SJCRH30 (cell line): ENCODE results near the gene EBF4. TPM values are rescaled to one million over a fixed set of nuclear protein-coding genes. Genes with fewer than 3 reads are reported as not detected.
"Not testable (repeated sequence)": the region's sequence is repeated elsewhere in the genome, so short reads cannot be mapped to it uniquely, and the experiment has no call there.

Source experiments
- DNase-seq, 2 experiments: peaks; one replicate each; pipeline ENCODE4 v3.0.0-alpha.2; 2015 to 2020
- H3K27ac ChIP-seq: fragments of 250-450 bp; sonication (Bioruptor Pico); 2 replicates; pipeline ENCODE4 v1.5.1; 2020; ENCODE audit warnings: mild to moderate bottlenecking, moderate library complexity
- H3K27me3 ChIP-seq: fragments of 250-450 bp; sonication (Bioruptor Pico); 2 replicates; pipeline ENCODE4 v1.5.1; 2020; ENCODE audit warnings: mild to moderate bottlenecking, moderate library complexity
- H3K36me3 ChIP-seq: fragments of 250-450 bp; sonication (Bioruptor Pico); 2 replicates; pipeline ENCODE4 v1.5.1; 2020; ENCODE audit warnings: mild to moderate bottlenecking, moderate library complexity
- H3K4me1 ChIP-seq: fragments of 250-450 bp; sonication (Bioruptor Pico); 2 replicates; pipeline ENCODE4 v1.5.1; 2020; ENCODE audit warnings: mild to moderate bottlenecking, moderate library complexity
- H3K4me3 ChIP-seq: fragments of 250-450 bp; sonication (Bioruptor Pico); 2 replicates; pipeline ENCODE4 v1.5.1; 2020; ENCODE audit warnings: mild to moderate bottlenecking, moderate library complexity
- H3K9me3 ChIP-seq: fragments of 250-450 bp; sonication (Bioruptor Pico); replicated peaks from 2 replicates; pipeline ENCODE4 v1.5.1; 2020; ENCODE audit warnings: mild to moderate bottlenecking, moderate library complexity
- total RNA-seq: library from RNA; depleted of rRNA; stranded (reverse); fragments of >200 nt; shearing (Covaris generic); gene quantifications from 2 replicates; pipeline ENCODE4 v1.2.3, GENCODE V29; 2014

EBF4 gene
- total RNA-seq, 1 experiment from 2014 or later = 5.2 TPM

GRCh38 chr20:2760297-2760951 is 67.8 kb downstream of the EBF4 start:
- Histone ChIP-seq H3K4me1 (peaks cover 22% of the 10 kb centered on the region), H3K4me3 (no peak overlapping the region), H3K36me3 (no peaks in the 10 kb centered on the region), H3K9me3 (no peaks in the 10 kb centered on the region), H3K27ac (no peak overlapping the region), H3K27me3 (no peaks in the 10 kb centered on the region)
- no peak for DNase-seq

DNA sequence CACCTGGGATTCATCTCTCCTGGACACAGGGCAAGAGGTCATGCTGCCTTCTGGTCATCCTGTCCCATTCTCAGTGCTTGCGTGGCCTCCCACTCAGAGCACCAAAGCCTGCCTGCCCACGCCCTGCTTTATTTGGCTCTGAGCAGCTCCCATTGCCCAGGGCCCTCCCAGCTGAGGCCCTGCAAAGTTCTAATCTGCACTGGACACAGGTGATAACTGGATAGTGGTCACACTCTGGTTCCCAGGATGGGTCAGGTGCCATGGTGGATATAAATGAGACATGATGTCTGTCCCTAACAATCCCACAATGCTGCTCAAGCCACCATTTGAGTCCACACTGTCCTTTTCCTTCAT is 68.3 kb downstream of the EBF4 start:
- H3K36me3 ChIP-seq = no peaks in the 10 kb centered on the region
- no peak overlapping the region for H3K4me3 ChIP-seq

GRCh38 chr20:2761885-2762284 is 69.3 kb downstream of the EBF4 start:
- no peaks in the 10 kb centered on the region for H3K9me3 ChIP-seq
- peaks cover 22% of the 10 kb centered on the region for H3K4me1 ChIP-seq
- no peak for DNase-seq
- H3K4me3 ChIP-seq = no peak overlapping the region
- no peaks in the 10 kb centered on the region for H3K36me3 ChIP-seq
- H3K27ac ChIP-seq = no peak overlapping the region
- no peaks in the 10 kb centered on the region for H3K27me3 ChIP-seq

More for the DNA sequence above, 68.3 kb downstream of the EBF4 start:
- no peaks in the 10 kb centered on the region for H3K9me3 ChIP-seq
- peaks cover 22% of the 10 kb centered on the region for H3K4me1 ChIP-seq
- no peaks in the 10 kb centered on the region for H3K27me3 ChIP-seq
- no peak overlapping the region for H3K27ac ChIP-seq
- DNase-seq = no peak

DNA sequence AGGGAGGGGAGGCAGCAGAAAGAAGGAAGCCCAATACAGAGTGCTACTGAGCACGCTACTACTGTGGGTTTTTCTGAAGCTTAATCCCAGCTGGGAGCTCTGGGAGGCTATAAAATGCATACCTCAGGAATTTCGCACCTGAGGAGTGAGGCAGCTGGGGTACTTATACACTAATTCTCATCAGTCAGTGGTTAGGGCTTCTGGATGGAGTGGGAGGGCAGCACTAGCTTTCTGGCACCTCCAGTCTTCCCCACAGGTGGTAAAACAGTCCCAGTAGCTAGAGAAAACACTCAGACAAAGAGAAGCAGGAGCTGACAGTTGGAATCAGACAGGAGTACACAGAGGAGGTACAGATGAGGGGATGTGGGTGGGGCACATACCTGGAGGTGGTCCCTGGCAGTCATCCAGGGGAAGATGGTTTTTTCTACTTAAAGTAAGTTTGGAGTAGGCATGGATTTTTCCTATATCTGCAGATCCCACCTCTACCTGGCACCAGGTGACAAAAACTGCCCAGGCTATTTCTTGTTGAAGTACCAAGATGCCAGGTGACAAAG is 70.1 kb downstream of the EBF4 start:
- H3K36me3 ChIP-seq = no peaks in the 10 kb centered on the region
- no peak for DNase-seq
- H3K27me3 ChIP-seq = no peaks in the 10 kb centered on the region
- H3K4me1 ChIP-seq = peaks cover 22% of the 10 kb centered on the region
- no peak overlapping the region for H3K4me3 ChIP-seq
- no peaks in the 10 kb centered on the region for H3K9me3 ChIP-seq
- H3K27ac ChIP-seq = no peak overlapping the region

GRCh38 chr20:2763186-2763585 is 70.6 kb downstream of the EBF4 start:
- peaks cover 22% of the 10 kb centered on the region for H3K4me1 ChIP-seq
- H3K27me3 ChIP-seq = no peaks in the 10 kb centered on the region
- H3K9me3 ChIP-seq = no peaks in the 10 kb centered on the region
- H3K27ac ChIP-seq = no peak overlapping the region
- no peak overlapping the region for H3K4me3 ChIP-seq
- no peaks in the 10 kb centered on the region for H3K36me3 ChIP-seq
- DNase-seq = no peak

DNA sequence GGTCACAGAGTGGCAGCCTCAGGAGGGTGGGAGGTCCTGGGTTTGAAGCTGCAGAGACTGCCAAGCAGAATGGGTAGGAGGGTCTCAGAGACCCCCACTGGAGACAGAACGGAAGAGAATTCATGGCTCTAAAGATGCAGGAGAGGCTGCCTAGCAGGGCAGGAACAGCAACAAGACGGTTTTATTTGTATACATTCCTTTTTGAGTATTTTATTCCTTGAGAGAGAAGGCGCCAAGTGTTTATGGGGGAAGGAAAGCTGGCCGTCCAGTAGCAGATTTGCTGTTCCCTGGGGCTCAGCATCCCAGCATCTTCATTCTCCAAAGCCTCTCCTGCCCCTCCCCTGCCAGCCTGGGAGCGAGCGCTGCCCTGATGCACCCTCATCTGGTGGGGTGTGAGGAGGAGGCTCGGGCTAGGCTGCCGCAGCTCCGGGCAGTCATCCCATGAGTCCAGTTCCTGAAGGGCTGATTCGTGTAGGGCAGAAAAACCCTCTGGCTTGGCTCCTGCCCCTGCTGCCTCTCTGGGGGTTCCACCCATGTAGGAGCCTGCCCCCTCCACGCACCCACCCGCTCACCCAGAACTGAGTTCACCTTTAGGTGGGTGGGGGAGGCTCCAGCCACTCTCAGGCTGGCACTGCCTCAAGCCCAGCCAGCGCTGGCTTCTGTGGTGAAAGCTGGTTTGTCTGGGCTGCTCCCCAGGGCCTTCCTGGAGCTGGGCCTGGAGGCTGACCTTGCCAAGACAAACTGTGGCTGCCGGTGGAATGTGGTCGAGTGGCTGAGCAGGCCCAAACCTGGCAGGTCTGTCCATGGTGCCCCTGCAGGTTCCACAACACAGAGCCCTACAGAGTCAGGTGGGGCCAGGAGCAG is 75.4 kb downstream of the EBF4 start:
- Histone ChIP-seq H3K36me3 (no peaks in the 10 kb centered on the region), H3K4me3 (no peak overlapping the region), H3K27ac (no peak overlapping the region), H3K27me3 (no peaks in the 10 kb centered on the region), H3K4me1 (peaks cover 3% of the 10 kb centered on the region; the same call in 1 of the 2 replicates), H3K9me3 (no peaks in the 10 kb centered on the region)
- no peak for DNase-seq

DNA sequence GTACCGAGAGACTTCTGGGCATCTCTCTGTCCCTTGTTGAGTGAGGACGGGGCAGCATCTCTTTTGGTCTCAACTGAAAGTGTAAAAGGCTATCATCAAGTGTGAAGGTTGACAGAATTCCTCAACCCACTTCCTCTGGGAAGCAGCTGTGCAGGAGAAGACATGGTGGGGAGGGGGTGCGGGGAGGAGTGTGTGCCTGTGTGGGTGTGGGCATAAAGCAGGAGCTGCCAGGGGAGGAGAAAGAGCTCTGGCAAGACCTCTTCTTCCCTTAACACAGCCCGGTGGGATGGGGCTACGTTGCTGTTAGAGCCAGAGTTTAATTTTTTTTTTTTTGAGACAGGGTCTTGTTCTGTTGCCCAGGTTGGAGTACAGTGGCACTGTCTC is 76.0 kb downstream of the EBF4 start:
- no peak overlapping the region for H3K4me3 ChIP-seq
- no peak overlapping the region for H3K27ac ChIP-seq
- H3K4me1 ChIP-seq = peaks cover 3% of the 10 kb centered on the region; the same call in 1 of the 2 replicates
- no peaks in the 10 kb centered on the region for H3K27me3 ChIP-seq
- no peak for DNase-seq
- no peaks in the 10 kb centered on the region for H3K36me3 ChIP-seq
- no peaks in the 10 kb centered on the region for H3K9me3 ChIP-seq

- not testable (repeated sequence) for H3K27me3 ChIP-seq, H3K27ac ChIP-seq, H3K36me3 ChIP-seq, H3K4me1 ChIP-seq, H3K9me3 ChIP-seq, DNase-seq, H3K4me3 ChIP-seq
These were observed 77.5 kb downstream of the EBF4 start for GRCh38 chr20:2770091-2770490.

- H3K27ac ChIP-seq = no peak overlapping the region
- DNase-seq = peak; percentile 51 to 67
- no peaks in the 10 kb centered on the region for H3K9me3 ChIP-seq
- peak overlapping the region; percentile 27 for H3K4me3 ChIP-seq
- no peaks in the 10 kb centered on the region for H3K27me3 ChIP-seq
- no peaks in the 10 kb centered on the region for H3K36me3 ChIP-seq
- peaks cover 3% of the 10 kb centered on the region; the same call in 1 of the 2 replicates for H3K4me1 ChIP-seq
These were observed 79.1 kb downstream of the EBF4 start for GRCh38 chr20:2771631-2772080.

DNA sequence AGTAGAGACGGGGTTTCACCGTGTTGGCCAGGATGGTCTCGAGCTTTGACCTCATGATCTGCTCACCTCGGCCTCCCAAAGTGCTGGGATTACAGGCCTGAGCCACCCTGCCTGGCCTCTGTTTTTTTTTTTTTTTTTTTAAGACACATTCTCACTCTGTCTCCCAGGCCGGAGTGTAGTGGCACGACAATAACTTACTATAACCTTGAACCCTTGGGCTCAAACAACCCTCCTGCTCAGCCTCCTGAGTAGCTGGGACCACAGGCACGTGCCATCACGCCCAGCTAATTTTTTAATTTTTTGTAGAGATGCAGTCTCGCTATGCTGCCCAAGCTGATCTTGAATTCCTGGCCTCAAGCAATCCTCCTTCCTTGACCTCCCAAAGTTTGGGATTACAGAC is 81.2 kb downstream of the EBF4 start:
- Histone ChIP-seq H3K9me3 (no peaks in the 10 kb centered on the region), H3K36me3 (no peaks in the 10 kb centered on the region), H3K4me3 (no peak overlapping the region), H3K4me1 (peaks cover 3% of the 10 kb centered on the region; the same call in 1 of the 2 replicates), H3K27ac (no peak overlapping the region), H3K27me3 (no peaks in the 10 kb centered on the region)
- DNase-seq = no peak

- Histone ChIP-seq H3K4me3 (no peak overlapping the region), H3K4me1 (peaks cover 3% of the 10 kb centered on the region; the same call in 1 of the 2 replicates), H3K27ac (no peak overlapping the region), H3K9me3 (no peaks in the 10 kb centered on the region), H3K27me3 (no peaks in the 10 kb centered on the region), H3K36me3 (no peaks in the 10 kb centered on the region)
- DNase-seq = no peak
These were observed 82.6 kb downstream of the EBF4 start for GRCh38 chr20:2775139-2775538.

- Histone ChIP-seq H3K4me1 (no peaks in the 10 kb centered on the region), H3K9me3 (no peaks in the 10 kb centered on the region), H3K36me3 (no peaks in the 10 kb centered on the region), H3K27me3 (no peaks in the 10 kb centered on the region), H3K4me3 (no peak overlapping the region), H3K27ac (no peak overlapping the region)
- no peak for DNase-seq
These were observed 86.2 kb downstream of the EBF4 start for GRCh38 chr20:2778602-2779321.

GRCh38 chr20:2780948-2781347 is 88.4 kb downstream of the EBF4 start:
- no peaks in the 10 kb centered on the region for H3K36me3 ChIP-seq
- H3K27ac ChIP-seq = no peak overlapping the region
- H3K4me3 ChIP-seq = no peak overlapping the region
- no peaks in the 10 kb centered on the region for H3K9me3 ChIP-seq
- H3K4me1 ChIP-seq = no peaks in the 10 kb centered on the region
- H3K27me3 ChIP-seq = no peaks in the 10 kb centered on the region
- no peak for DNase-seq

- no peaks in the 10 kb centered on the region for H3K36me3 ChIP-seq
- H3K27me3 ChIP-seq = no peaks in the 10 kb centered on the region
- H3K4me3 ChIP-seq = no peak overlapping the region
- no peaks in the 10 kb centered on the region for H3K9me3 ChIP-seq
- no peaks in the 10 kb centered on the region for H3K4me1 ChIP-seq
- H3K27ac ChIP-seq = no peak overlapping the region
- no peak for DNase-seq
These were observed 91.5 kb downstream of the EBF4 start for GRCh38 chr20:2783908-2784566.
